Stimulated activated CD4-positive, alpha-beta T cell treated with anti-CD3 and anti-CD28 coated beads, Interleukin-4, amount 100 ng/mL, for 48 hours (primary cell): ENCODE data around the gene TENT4A.
A peak's percentile ranks its signal among the peaks of the same experiment; 100 is the strongest.

Experiments
- DNase-seq, 2 donors: peaks; one replicate each; pipeline ENCODE4 v3.0.0-alpha.2; 2020; ENCODE audit warnings: low read depth in 2 of 2

Gene TENT4A

GRCh38 chr5:6752782-6753181, 39.5 kb downstream of the TENT4A start:
- DNase-seq: no peak

- no peak for DNase-seq
Measured at GRCh38 chr5:6753851-6754250, 40.6 kb downstream of the TENT4A start.

GRCh38 chr5:6754766-6755165, 41.5 kb downstream of the TENT4A start:
- DNase-seq: no peak

GRCh38 chr5:6755519-6755918, 42.3 kb downstream of the TENT4A start:
- no peak for DNase-seq

GRCh38 chr5:6755941-6756340, 42.7 kb downstream of the TENT4A start:
- no peak for DNase-seq

- no peak for DNase-seq
Measured at GRCh38 chr5:6757414-6757969, 44.3 kb downstream of the TENT4A start.

GRCh38 chr5:6758236-6758635, 45.0 kb downstream of the TENT4A start:
- no peak for DNase-seq

GRCh38 chr5:6758706-6759105, 45.5 kb downstream of the TENT4A start:
- no peak for DNase-seq

- DNase-seq: no peak
Measured at GRCh38 chr5:6759401-6759800, 46.2 kb downstream of the TENT4A start.

- no peak for DNase-seq
Measured at GRCh38 chr5:6759983-6760382, 46.8 kb downstream of the TENT4A start.

GRCh38 chr5:6760686-6761085, 47.5 kb downstream of the TENT4A start:
- DNase-seq: no peak

- DNase-seq: no peak
Measured at GRCh38 chr5:6761333-6761732, 48.1 kb downstream of the TENT4A start.

GRCh38 chr5:6762116-6762515, 48.9 kb downstream of the TENT4A start:
- DNase-seq: no peak

GRCh38 chr5:6762697-6763096, 49.5 kb downstream of the TENT4A start:
- DNase-seq: no peak

- DNase-seq: no peak
Measured at GRCh38 chr5:6763191-6763590, 50.0 kb downstream of the TENT4A start.

- DNase-seq: peak; percentile 55 to 67
Measured at GRCh38 chr5:6765612-6766525, 52.6 kb downstream of the TENT4A start.

- DNase-seq: peak; percentile 30 to 37
Measured at GRCh38 chr5:6766604-6767093, 53.4 kb downstream of the TENT4A start.

- DNase-seq: no peak
Measured at GRCh38 chr5:6767481-6768063, 54.3 kb downstream of the TENT4A start.

GRCh38 chr5:6768590-6769230, 55.5 kb downstream of the TENT4A start:
- DNase-seq: no peak

GRCh38 chr5:6770826-6771607, 57.8 kb downstream of the TENT4A start:
- no peak for DNase-seq

GRCh38 chr5:6772886-6773285, 59.7 kb downstream of the TENT4A start:
- no peak for DNase-seq
